Activated CD8-positive, alpha-beta memory T cell treated with anti-CD3 and anti-CD28 coated beads for 1 hour (primary cell): ENCODE data around the gene ARHGAP18.
"Not testable (repeated sequence)": the region's sequence is repeated elsewhere in the genome, so short reads cannot be mapped to it uniquely, and the experiment has no call there.

Experiments used
- DNase-seq, 2 donors: peaks; one replicate each; pipeline ENCODE4 v3.0.0-alpha.2; 2020; ENCODE audit warnings: low read depth in 1 of 2; ENCODE audit errors: extremely low read depth in 1 of 2

ARHGAP18 gene

GRCh38 chr6:129597023-129597713, 112.8 kb downstream of the ARHGAP18 start:
- no peak for DNase-seq

- DNase-seq: no peak
These were observed 113.5 kb downstream of the ARHGAP18 start for GRCh38 chr6:129596522-129596921.

GRCh38 chr6:129593233-129593564, 116.8 kb downstream of the ARHGAP18 start:
- no peak for DNase-seq

- no peak for DNase-seq
These were observed 117.3 kb downstream of the ARHGAP18 start for GRCh38 chr6:129592516-129593232.

- DNase-seq: no peak
These were observed 119.5 kb downstream of the ARHGAP18 start for GRCh38 chr6:129590408-129591022.

GRCh38 chr6:129586815-129587214, 123.2 kb downstream of the ARHGAP18 start:
- DNase-seq: no peak

GRCh38 chr6:129583866-129584265, 126.1 kb downstream of the ARHGAP18 start:
- DNase-seq: no peak

GRCh38 chr6:129578315-129578714, 131.7 kb downstream of the ARHGAP18 start:
- no peak for DNase-seq

- no peak for DNase-seq
These were observed 132.3 kb downstream of the ARHGAP18 start for GRCh38 chr6:129577691-129578090.

GRCh38 chr6:129576456-129576855, 133.5 kb downstream of the ARHGAP18 start:
- no peak for DNase-seq

GRCh38 chr6:129575378-129576118, 134.4 kb downstream of the ARHGAP18 start:
- no peak for DNase-seq

GRCh38 chr6:129574605-129575004, 135.4 kb downstream of the ARHGAP18 start:
- not testable (repeated sequence) for DNase-seq

GRCh38 chr6:129570929-129571328, 139.0 kb downstream of the ARHGAP18 start:
- not testable (repeated sequence) for DNase-seq

- no peak for DNase-seq
These were observed 142.0 kb downstream of the ARHGAP18 start for GRCh38 chr6:129568015-129568414.

- DNase-seq: no peak
These were observed 142.6 kb downstream of the ARHGAP18 start for GRCh38 chr6:129567374-129567773.

GRCh38 chr6:129565811-129566210, 144.2 kb downstream of the ARHGAP18 start:
- DNase-seq: no peak

GRCh38 chr6:129565366-129565765, 144.6 kb downstream of the ARHGAP18 start:
- no peak for DNase-seq

- no peak for DNase-seq
These were observed 151.7 kb downstream of the ARHGAP18 start for GRCh38 chr6:129558248-129558647.

- DNase-seq: no peak
These were observed 154.7 kb downstream of the ARHGAP18 start for GRCh38 chr6:129555206-129555832.

GRCh38 chr6:129552413-129552812, 157.6 kb downstream of the ARHGAP18 start:
- DNase-seq: no peak

- no peak for DNase-seq
These were observed 158.5 kb downstream of the ARHGAP18 start for GRCh38 chr6:129551486-129551885.
